Measurements from ENCODE around the gene MCF2L2. TPM values are rescaled to one million over a fixed set of nuclear protein-coding genes. Genes with fewer than 3 reads are reported as not detected.

MCF2L2 gene
- total and polyA plus RNA-seq, 2 of the 13 experiments (the other 11 are each of a cell fraction or from before 2014, with no cell fraction given): not detected

DNA sequence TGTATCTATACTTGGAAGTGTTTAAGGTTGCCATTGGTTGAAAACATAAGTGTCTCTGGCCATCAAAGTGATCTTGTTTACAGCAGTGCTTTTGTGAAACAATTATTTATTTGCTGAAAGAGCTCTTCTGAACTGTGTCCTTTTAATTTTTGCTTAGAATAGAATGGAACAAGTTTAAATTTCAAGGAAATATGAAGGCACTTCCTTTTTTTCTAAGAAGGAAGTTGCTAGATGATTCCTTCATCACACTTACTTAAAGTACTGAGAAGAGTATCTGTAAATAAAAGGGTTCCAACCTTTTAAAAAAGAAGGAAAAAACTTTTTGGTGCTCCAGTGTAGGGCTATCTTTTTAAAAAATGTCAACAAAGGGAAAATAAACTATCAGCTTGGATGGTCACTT lies 155.6 kb downstream of the MCF2L2 start:
- ATAC-seq: no peak
- intact Hi-C loops (cut with micrococcal nuclease; ENCODE audit: unreplicated experiment) (no loop called here), in situ Hi-C loops (cut with HindIII; ENCODE audit: extremely low pct_ligation_motif_present, low pct_unique_long_range_greater_than_20kb) (no loop called here)
- H3K9ac ChIP-seq (ENCODE audit: insufficient read depth, low read depth, low read length): no peak overlapping the region
- peaks cover 0 to 9% of the 10 kb centered on the region in 2 experiments; a peak in 2 of 5 replicates for H3K27me3 ChIP-seq (ENCODE audit: control insufficient read depth in 1 of 2, insufficient read depth in 2 of 2, low read length in 2 of 2)
- no peaks in the 10 kb centered on the region for H3K9me3 ChIP-seq (ENCODE audit: low read length)
- no peak overlapping the region for H2AFZ ChIP-seq (ENCODE audit: low read length)
- no peaks in the 10 kb centered on the region for H3K4me1 ChIP-seq (ENCODE audit: insufficient read depth, low read length)
- BruUV-seq (replicated peaks): no TSS peak
- no peaks in the 10 kb centered on the region for H3K79me2 ChIP-seq (ENCODE audit: insufficient read depth, low read length)
- DNase-seq (ENCODE audit: low spot score): no peak
- no peaks in the 10 kb centered on the region for H4K20me1 ChIP-seq (ENCODE audit: insufficient read depth, low read length)
- FAIRE-seq: no peak
- ChIA-PET CTCF (ENCODE audit: low intra/inter-chr PET ratio, low total read pairs) (no interaction called here), POLR2A (no interaction called here)
- no peak overlapping the region for H3K4me3 ChIP-seq (replicated peaks in 1 of 3; ENCODE audit: insufficient read depth in 1 of 3, low read depth in 2 of 3, low read length in 3 of 3)
- H3K4me2 ChIP-seq (ENCODE audit: low read depth, low read length): no peak overlapping the region
- no peaks in the 10 kb centered on the region for H3K36me3 ChIP-seq (replicated peaks in 1 of 2; ENCODE audit: control insufficient read depth in 1 of 2, insufficient read depth in 2 of 2, low read length in 2 of 2)
- H3K27ac ChIP-seq (ENCODE audit: extremely low read length, insufficient read depth, low read length): no peak overlapping the region
- TF ChIP-seq NAIF1 (CRISPR knock-in tag; IDR thresholded peaks at IDR 0.05; ENCODE audit: borderline replicate concordance): no peak
- TF ChIP-seq DMAP1 (CRISPR knock-in tag; IDR thresholded peaks at IDR 0.05): no peak
- TF ChIP-seq, protein P1, sequence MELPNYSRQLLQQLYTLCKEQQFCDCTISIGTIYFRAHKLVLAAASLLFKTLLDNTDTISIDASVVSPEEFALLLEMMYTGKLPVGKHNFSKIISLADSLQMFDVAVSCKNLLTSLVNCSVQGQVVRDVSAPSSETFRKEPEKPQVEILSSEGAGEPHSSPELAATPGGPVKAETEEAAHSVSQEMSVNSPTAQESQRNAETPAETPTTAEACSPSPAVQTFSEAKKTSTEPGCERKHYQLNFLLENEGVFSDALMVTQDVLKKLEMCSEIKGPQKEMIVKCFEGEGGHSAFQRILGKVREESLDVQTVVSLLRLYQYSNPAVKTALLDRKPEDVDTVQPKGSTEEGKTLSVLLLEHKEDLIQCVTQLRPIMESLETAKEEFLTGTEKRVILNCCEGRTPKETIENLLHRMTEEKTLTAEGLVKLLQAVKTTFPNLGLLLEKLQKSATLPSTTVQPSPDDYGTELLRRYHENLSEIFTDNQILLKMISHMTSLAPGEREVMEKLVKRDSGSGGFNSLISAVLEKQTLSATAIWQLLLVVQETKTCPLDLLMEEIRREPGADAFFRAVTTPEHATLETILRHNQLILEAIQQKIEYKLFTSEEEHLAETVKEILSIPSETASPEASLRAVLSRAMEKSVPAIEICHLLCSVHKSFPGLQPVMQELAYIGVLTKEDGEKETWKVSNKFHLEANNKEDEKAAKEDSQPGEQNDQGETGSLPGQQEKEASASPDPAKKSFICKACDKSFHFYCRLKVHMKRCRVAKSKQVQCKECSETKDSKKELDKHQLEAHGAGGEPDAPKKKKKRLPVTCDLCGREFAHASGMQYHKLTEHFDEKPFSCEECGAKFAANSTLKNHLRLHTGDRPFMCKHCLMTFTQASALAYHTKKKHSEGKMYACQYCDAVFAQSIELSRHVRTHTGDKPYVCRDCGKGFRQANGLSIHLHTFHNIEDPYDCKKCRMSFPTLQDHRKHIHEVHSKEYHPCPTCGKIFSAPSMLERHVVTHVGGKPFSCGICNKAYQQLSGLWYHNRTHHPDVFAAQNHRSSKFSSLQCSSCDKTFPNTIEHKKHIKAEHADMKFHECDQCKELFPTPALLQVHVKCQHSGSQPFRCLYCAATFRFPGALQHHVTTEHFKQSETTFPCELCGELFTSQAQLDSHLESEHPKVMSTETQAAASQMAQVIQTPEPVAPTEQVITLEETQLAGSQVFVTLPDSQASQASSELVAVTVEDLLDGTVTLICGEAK (IDR thresholded peaks at IDR 0.05): no peak
- TF ChIP-seq, protein P1 (CRISPR knock-in tag; IDR thresholded peaks at IDR 0.05): no peak
- TF ChIP-seq, protein P2, sequence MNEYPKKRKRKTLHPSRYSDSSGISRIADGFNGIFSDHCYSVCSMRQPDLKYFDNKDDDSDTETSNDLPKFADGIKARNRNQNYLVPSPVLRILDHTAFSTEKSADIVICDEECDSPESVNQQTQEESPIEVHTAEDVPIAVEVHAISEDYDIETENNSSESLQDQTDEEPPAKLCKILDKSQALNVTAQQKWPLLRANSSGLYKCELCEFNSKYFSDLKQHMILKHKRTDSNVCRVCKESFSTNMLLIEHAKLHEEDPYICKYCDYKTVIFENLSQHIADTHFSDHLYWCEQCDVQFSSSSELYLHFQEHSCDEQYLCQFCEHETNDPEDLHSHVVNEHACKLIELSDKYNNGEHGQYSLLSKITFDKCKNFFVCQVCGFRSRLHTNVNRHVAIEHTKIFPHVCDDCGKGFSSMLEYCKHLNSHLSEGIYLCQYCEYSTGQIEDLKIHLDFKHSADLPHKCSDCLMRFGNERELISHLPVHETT (CRISPR knock-in tag; conservative IDR thresholded peaks at IDR 0.05): no peak
- TF ChIP-seq RFX3 (CRISPR knock-in tag; IDR thresholded peaks at IDR 0.05): no peak
- no peak for TF ChIP-seq RARG (CRISPR knock-in tag; IDR thresholded peaks at IDR 0.05; ENCODE audit: low read depth)
- TF ChIP-seq ZNF569 (CRISPR knock-in tag; IDR thresholded peaks at IDR 0.05; ENCODE audit: borderline replicate concordance): no peak
- no peak for TF ChIP-seq MIXL1 (CRISPR knock-in tag; IDR thresholded peaks at IDR 0.05)
- TF ChIP-seq, protein P3, sequence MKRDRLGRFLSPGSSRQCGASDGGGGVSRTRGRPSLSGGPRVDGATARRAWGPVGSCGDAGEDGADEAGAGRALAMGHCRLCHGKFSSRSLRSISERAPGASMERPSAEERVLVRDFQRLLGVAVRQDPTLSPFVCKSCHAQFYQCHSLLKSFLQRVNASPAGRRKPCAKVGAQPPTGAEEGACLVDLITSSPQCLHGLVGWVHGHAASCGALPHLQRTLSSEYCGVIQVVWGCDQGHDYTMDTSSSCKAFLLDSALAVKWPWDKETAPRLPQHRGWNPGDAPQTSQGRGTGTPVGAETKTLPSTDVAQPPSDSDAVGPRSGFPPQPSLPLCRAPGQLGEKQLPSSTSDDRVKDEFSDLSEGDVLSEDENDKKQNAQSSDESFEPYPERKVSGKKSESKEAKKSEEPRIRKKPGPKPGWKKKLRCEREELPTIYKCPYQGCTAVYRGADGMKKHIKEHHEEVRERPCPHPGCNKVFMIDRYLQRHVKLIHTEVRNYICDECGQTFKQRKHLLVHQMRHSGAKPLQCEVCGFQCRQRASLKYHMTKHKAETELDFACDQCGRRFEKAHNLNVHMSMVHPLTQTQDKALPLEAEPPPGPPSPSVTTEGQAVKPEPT (CRISPR knock-in tag; IDR thresholded peaks at IDR 0.05; ENCODE audit: low read depth): no peak
- no peak for TF ChIP-seq ZNF34 (CRISPR knock-in tag; IDR thresholded peaks at IDR 0.05; ENCODE audit: borderline replicate concordance)
- TF ChIP-seq ZSCAN29 (CRISPR knock-in tag; conservative IDR thresholded peaks at IDR 0.05): no peak
- TF ChIP-seq, protein P4, sequence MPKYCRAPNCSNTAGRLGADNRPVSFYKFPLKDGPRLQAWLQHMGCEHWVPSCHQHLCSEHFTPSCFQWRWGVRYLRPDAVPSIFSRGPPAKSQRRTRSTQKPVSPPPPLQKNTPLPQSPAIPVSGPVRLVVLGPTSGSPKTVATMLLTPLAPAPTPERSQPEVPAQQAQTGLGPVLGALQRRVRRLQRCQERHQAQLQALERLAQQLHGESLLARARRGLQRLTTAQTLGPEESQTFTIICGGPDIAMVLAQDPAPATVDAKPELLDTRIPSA (CRISPR knock-in tag; IDR thresholded peaks at IDR 0.05; ENCODE audit: borderline replicate concordance): no peak
- TF ChIP-seq ZNF468 (CRISPR knock-in tag; IDR thresholded peaks at IDR 0.05): no peak

Data from HepG2 (cell line).